CD4-positive, alpha-beta T cell treated with Interleukin-2 at 100 ng/mL for 4 hours (primary cell): ENCODE data around the gene FAM180A.
"Not testable (repeated sequence)": the region's sequence is repeated elsewhere in the genome, so short reads cannot be mapped to it uniquely, and the experiment has no call there.

Experiments
- DNase-seq: peaks from one replicate; pipeline ENCODE4 v3.0.0-alpha.2; 2020; ENCODE audit warnings: low spot score

Gene FAM180A

DNA sequence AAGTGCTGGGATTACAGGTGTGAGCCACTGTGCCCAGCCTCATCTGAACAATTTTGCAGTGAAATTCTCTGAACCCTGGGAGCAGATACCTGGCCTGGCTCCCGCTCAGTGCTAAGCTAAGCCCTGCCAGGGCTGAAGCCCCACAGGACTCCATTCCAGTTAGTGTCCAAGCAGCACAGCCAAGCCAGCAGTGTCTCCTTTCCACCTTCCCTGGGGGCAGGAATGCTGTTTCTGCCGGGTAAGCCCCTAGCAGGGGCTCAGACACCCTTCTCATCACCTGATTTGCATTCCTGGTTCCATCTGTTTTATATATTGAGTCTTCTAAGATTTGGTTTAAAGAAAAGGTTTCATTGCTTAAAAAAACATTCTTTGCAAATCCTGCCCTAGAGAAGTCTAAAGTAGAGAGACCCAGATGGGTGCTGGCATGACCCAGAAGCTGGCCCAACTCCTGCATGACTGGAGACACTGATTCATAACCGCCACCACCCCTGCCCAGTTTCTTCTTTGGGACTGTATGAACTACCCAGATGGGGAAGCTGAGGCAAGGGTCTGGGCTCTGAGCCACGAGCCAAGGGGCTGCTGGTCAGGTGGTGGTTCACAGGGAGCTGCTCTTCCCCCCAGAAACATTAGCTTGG lies 34.7 kb downstream of the FAM180A start:
- no peak for DNase-seq

DNA sequence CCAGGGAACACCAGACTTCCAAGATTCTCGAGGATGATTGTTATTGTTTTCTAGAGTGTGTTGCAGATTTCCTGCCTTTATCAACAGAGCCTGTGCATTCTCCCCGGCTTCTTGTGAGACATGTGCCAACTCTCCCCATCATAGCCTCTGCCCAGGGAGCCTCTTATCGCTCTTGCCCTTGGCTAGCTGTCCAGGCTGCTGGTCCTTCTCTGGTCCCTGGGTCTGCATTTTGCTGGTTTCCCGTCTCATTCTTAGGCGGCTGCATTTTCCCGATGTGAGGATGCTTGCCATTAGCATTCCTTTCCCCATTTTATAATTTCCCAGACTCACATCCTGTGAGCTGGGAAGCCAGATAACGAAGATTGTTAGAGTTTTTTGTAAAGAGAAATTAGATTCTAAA lies 35.8 kb downstream of the FAM180A start:
- no peak for DNase-seq

DNA sequence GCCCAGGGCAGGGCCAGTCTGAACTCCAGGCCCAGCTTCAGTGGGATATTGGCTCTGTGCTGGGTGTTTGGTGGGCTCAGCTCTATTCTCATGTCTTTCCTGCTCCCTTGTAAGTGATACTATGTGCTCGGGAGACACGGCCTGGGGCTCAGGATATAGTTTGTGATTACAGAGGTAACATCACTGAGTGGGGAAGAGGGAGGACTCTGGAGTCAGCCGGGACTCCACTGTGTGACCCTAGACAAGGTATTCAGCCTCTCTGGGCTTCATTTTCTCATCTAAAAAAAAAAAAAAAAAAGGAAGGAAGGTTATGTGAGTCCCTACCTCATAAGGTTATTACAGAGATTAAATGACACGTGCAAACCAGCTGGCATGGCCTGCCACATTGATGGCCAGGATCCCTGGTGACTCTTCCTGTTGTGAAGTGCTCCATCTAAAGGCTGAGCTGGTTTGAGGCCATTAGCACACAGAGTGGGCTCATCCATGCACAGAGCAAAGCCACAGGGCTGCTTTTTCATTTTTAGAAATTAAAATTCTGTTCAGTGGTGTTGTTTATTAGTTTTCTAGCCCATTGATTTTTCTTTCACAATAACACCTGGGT lies 36.3 kb downstream of the FAM180A start:
- no peak for DNase-seq

DNA sequence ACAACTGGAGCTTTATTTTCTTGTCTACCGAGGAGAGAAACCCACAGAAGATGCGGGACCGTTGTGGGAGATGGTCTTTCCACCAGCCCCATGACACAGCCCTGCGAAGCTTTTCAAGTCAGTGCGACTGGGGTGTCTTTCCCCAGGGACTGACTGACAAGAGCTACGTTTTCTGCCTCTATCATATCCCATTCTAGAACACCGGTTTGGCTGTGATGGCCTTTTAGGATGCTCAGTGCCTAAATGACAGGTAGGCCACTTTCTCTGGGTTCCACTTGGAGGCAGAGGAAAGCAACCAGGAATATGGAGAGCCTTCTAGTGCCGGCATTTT lies 37.5 kb downstream of the FAM180A start:
- DNase-seq = no peak

DNA sequence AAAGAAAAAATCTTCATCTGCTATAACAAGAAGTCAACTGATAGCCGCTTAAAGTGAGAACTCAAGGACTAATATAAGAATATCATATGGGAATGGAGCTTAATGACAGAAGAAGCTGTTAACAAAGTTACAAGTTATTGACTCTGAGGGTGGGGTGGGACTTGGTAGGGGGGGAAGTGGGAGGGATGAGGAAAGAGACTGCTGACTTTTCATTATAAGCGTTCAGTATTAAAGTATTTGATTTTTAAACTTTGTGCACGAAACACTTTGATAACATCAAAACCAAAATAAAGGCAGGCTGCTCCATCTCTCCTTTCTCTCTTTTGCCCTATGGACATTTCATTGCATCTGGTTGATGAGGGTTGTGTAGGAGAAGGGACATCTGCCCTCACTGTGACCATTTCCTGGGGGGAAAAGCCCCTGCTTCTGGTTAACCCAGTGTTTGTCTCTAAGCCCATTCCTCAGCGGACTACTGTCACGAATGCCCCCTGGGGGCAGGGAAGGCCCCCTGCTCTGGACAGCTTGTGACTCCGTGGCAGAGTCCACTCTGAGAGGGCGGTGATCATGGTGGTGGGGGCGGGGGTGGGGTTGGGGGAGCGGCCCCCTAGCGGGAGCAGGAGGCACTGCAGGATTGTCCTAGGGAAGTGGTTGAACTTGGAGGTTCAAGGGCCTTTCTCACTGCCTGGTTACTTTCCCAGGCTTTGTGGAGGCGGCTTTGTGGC lies 38.0 kb downstream of the FAM180A start:
- DNase-seq = peak; percentile 7

DNA sequence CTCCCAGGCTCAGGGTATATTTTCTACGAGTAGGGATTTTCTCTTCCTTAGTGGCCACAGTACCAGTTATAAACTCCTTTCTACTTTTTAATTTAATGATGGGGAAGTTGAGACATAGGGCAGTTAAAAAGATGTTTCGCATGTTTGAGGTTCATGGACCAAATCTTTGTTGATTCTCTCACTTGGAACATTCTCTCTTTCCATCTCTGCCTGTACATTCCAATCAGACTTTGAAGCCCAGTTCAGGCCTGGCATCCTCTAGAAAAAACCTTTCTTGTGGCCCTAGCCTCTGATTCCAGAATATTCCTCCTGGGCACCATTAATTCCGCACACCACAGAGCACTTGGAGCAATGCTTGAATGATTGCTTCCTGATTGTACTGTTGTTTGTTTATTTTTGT lies 39.1 kb downstream of the FAM180A start:
- DNase-seq = no peak

DNA sequence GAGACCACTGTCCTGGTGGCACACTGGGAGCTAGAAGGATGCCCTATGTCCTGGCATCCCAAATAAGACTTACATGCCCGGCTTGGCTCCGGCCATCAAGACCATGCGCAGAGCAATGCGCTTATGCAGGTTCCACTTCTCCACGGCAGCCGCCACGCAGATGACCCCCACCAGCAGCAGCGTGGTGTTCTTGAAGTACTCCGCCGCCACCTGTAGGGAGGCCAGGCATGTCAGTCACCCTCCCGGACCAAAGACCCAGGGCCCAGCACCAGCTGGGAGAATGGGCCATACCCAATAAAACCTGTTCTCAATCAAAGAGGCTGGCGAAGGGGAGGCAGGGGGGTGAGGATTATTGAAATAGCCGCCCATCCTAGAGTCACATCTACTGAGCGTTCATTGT lies 40.6 kb downstream of the FAM180A start:
- DNase-seq = no peak

DNA sequence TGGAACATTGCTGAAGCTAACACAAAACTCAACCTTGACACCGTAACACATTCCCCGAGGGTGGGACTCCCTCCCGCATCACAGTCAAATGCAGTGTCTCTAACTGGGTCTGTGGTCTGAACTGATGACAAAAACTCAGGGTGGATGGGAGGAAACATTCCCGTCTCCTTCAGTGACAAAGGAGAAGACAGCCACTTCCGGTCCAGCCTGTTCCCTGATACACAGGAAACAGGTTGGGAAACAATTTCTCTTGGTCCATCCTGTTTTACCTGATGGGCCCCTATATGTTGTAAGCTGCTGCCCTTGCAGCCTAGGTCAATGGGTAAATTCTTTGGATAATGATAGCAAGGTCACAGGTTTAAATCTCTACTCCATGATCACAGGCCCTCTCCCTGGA lies 41.0 kb downstream of the FAM180A start:
- no peak for DNase-seq

DNA sequence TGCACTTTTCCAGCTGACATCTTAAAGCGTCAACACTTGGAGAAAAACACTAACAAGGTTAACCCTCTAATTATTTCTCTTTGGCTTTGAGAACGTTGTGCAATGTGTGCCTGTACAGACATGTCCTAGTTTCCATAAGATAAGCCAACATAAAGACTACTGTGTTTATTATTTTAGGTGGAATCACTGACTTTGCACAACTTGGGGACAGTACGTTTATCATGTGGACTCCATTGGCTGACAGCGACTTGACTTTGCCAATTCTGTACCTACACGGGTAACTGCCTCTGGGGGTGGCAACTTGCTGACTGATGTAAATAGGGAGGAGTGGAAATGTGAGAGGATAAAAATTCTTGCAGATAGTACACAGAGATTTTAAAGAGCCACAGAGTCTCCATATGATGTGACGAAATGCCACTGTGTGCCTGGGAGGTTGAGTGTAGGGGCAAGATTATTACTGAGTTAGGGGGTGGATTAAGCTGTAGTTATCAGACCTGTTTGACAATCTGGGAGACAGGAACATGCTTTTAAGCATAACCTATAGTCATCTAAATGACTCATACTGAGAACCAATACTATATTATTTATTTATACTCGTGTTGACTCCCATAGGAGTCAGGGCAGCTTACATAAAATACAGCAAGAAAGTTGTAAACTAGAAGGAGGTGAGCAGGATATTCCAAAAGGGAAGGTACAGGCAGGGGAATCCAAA lies 41.6 kb downstream of the FAM180A start:
- no peak for DNase-seq

DNA sequence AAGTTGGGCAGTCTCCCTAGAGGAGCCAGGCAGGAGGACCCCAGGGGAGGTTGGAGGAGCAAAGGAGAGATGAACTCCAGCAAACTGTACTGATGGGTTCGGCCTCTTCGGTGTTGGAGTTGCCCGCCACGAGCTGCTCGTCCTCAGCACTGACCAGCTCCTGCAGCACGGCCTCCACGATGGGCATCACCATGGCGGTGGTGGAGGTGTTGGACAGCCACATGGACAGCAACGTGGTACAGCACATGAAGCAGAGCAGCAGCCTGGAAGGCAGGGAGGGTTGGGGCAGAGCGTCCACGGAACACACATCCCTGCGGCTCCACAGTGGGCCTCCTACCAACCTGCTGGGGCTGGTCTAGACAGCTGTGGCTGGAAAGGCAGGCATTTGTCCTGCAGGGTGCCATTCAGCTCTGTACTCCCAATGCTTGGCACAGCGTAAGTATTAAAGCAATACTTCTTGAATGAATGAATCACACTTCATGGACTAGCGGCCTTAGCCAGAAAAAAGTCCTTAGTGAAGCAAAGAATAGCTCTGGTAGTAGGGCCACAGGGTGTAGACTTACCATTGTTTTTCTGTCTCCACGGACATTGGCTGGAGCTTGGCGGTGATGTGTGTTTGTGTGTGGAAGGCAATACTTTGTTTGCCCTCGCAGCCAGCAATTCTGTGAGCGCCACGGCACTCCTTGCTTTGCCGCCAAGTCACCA lies 42.4 kb downstream of the FAM180A start:
- no peak for DNase-seq

DNA sequence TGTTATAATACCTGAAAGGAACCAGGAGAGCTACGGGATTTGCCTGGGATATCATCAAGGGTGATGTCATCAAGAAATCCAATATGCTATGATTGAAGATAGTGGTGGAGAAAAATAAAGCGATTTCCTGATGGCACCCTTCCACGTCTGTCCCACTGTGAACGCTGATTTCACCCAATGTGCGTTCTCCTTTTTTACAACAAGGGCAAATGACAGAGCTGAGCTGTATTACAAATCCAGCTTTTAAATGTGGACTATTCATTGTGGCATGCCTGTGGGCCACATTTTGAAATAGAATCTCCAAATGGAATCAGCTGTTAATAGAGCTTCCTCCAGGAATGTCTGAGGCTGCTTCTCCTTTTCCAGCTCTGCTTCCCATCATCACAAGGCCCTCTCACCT lies 43.9 kb downstream of the FAM180A start:
- DNase-seq = no peak

DNA sequence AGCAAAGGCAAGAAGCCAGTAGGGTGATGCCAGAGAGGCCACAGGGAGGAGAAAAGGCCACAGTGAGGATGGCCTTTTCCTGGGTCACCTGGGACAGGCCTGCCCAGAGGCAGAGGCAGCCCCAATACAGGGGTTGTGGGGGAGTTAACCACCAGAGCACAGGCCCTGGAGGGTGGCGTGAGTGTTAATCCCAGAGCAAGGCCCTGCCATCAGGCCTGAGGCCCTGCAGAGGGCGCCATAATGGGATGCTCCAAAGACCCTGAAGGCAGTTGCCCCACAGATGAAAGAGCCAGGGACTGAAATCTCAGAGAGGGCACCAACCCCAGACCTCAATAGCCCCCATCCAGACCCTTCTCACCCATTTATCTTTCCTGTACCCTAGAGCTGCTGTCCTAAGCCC lies 44.5 kb downstream of the FAM180A start:
- DNase-seq = no peak

DNA sequence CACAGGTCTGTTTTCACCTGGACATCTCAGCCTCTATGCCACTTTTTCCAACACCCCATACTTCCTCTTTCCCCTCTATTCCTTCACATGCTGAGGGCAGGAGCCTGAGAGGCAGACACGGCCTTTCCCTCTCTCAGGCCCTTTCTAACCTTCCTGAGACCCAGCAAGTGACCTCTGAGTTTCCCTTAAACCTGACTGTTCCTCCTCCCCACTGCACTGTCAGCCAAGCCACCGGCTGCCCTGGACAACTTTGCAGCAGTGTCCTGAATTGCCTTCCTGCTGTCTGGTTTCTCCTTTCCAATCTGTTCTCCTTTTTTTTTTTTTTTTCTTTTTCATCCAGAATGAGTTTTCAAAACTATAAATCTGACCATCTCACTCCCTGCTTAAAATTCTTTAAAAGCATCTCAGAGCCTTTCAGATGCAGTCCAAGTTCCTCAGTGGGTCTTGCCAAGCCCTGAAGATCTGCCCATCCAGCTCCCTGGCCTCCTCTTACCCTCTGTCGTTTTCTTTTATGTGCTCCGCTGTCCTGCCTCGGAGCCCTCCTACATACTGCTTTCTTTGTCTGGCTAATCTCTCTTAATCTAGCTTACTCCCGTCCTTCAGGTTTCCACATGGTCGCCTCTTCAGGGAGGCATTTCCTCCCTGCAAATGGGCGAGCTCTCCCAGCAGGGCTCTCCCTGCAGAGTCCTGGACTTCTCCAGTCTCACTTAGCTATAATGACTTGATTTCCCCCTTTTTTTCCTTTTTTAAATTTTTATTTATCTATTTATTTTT lies 51.1 kb downstream of the FAM180A start:
- no peak for DNase-seq

DNA sequence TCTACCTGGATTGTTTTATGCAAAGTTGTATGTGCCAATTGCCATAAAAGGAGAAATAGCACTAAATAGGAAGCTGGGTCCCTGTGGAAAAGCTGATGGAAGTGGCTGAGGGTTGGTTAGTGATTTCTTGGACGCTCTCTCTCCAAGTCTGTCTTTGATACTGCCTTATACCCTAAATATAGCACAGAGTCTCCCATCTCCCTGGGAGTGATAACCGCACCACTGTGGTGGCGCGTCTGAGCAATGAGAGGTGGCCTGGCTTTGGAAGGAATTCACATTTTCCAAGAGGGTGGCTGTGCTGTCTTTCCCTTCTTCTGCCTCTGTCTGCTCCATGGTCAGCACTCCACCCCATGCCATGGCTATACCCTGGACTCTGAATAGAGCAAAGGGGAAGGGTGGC lies 55.1 kb downstream of the FAM180A start:
- no peak for DNase-seq

DNA sequence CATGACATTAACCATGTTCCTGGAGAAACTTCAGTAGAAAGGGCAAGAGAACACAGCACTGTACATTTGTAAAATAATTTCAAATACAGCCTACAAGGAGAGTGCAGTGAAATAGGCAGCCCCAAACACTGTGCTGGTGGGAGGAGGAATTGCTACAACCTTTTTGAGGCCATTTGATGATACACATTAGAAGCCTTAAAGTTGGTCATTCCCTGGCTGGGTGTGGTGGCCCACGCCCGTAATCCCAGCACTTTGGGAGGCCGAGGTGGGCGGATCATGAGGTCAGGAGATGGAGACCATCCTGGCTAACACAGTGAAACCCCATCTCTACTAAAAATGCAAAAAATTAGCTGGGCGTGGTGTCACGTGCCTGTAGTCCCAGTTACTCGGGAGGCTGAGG lies 56.0 kb downstream of the FAM180A start:
- not testable (repeated sequence) for DNase-seq

DNA sequence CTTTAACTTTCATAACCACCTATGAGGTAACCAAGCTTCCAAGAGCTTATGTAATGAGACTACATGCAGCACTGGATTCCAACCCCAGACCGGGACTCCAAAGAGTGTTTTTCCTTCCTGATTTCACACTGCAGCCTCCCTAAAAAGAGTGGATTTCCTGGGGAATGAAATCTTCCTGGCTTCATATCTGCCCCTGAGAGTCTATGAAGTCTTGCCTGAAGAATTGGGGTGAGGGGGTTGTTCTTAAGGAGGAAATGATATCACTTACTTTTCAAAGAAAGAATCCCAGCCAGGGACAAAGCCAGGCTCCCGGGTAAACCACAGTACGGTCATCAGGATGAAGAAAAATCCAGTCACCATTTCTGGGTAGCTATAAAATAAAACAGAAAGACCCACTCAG lies 56.6 kb downstream of the FAM180A start:
- DNase-seq = no peak

DNA sequence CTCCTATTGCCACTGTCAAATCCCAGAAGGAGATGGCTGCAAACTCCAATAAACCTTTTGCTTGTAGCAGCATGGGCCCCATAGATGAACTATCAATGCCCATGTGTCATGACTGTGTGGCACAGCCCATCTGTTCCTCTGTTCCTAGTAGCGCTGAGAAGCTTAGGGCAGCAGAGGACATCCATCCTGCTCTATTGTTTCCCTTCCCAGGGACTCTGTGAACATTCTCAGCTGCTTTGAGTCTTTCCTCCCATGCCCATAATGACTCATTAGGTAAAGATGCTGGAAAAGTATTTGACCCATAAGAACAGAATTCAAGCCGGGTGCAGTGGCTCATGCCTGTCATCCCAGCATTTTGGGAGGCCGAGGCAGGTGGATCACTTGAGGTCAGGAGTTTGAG lies 58.0 kb downstream of the FAM180A start:
- no peak for DNase-seq

DNA sequence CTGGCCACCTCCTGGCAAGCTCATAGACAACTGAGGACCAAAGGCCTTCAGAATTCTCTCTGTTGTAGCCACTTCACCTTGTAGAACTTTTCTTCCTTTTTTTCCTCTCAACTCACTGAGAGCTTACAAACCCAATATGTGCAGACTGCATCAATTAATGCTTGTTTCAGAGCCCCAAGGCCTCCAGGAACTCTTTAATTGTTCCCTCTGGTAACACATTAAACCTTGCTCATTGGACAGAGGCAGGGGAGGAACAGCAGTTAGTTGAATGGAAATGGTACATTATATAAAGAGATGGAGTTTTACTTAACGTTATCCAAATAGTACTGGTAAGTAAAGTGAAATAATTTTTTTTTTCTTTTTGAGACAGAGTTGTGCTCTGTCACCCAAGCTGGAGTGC lies 61.1 kb downstream of the FAM180A start:
- no peak for DNase-seq

DNA sequence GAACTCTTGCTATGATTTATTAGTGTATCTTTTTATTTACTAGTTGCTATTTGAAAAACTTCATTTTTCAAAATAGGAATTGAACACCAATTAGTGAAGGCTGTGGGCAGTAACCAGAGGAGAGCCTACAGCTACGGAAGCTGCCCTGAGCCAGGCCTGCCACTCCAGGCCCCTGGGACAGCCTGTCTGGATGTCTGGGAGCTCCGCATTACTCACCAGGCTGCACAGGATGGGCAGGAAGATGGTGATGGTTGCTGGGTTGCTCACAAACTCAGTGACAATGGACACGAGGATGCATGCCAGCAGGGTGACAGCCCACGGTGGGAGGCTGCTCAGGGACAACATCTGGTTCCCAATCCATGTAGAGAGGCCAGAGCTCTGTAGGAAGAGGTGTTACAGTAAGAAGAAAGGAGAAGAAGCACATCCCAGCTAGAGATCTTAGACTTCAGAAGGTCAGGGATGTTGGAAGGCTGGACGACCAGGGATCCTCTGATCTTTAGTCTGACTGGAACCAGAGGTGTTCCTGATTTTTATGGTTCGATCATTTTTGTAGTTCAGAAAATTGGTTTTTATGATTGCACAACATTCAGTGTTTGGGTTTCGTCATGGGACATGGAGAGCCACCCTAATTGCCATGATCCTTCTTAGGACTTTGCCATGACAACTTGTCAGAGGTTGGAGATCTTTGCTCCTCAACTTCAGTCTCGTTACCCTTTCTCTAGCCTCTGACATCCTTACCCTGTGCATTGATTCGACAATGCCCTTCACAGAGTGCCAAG lies 63.1 kb downstream of the FAM180A start:
- DNase-seq = no peak

DNA sequence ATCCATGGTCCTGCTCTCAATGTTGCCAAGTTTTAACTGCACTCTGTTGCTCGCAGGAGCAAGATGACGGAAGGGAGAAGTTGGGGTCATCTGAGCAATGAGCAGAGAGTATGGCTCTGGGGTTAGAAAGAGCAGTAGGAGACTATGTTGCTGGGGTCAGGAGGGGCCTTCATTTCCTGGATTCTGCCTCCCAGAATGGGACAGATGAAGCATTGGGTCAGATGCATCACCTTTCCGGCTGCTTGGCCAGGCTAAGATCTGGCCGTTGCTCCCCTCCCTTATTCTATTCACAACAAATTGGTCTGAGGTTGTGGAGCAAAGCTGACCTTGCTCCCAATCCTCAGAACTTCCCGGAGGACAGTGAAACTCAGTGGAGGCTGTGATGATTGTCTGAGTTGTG lies 63.9 kb downstream of the FAM180A start:
- no peak for DNase-seq

DNA sequence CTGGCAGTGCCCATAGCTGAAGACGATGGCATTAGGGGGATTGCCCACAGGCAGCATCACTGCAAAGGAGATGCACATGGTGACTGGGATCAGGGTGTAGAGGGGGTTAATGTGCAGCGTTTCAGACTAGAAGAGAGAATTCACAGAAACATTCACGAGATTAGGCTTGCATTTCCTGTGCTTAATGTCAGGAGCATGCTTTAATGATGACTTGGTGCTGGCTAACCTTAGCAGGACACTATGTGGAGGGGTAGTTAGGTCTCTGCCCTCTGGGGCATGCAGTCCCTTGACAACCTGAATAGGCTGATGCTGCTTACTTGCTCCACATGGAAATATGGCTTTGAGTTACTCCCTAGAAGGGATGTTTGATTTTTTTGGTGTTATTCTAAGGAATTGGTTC lies 64.5 kb downstream of the FAM180A start:
- DNase-seq = no peak
